Measurements from ENCODE around the gene AUNIP. TPM values are rescaled to one million over a fixed set of nuclear protein-coding genes. Genes with fewer than 3 reads are reported as not detected.

Gene AUNIP
- total RNA-seq, 1 experiment from 2014 or later, result 16.1 TPM

DNA sequence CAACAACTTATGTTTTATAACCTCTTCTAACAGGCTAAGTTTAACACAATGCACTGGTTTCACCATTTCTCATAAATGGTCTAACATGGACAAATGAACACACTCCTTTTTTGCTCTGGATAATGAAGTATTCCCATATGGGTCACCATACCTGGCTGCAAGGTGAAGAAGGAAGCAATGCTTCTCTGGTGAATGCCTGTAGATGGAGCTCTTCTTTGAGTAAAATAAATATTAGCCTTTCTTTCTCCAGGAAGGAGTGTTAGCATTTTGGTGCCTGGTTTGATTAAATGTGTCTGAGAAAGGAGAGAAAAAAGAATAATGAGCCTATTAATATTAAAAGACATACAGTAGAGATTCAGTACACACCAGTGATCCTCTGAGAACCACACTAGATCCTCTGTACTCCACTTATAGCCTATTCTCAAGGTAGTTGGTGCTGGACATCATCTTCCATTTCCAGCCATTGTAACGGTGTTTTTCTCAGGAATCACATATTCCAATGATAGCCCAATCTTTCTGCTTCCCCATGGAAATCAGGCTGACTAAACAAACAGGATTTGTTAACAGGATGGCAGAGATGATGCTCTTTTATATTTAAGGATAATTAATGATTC is 21.9 kb downstream of the AUNIP start:
- H3K4me1 Mint-ChIP-seq, result no peaks in the 10 kb centered on the region
- ATAC-seq, result 0 out of 2 replicates have a peak, but pooled peaks have one; percentile 51
- H3K27me3 Mint-ChIP-seq (ENCODE audit: low read depth), result no peaks in the 10 kb centered on the region
- no peak for TF ChIP-seq GABPB1 (CRISPR knock-in tag; IDR thresholded peaks at IDR 0.05)
- CTCF ChIA-PET, result interaction anchor here (0.6 to 1.5 kb wide), 16 partner anchors 8 to 466 kb away, joined by 3 to 14 read pairs (median 4); partner anchors contain the start of genes EXTL1, PAFAH2 and PAQR7
- no peak for DNase-seq (ENCODE audit: low spot score)
- H3K4me3 Mint-ChIP-seq, result no peak overlapping the region
- H3K27ac Mint-ChIP-seq, result peak overlapping the region; percentile 2; the same call in 1 of the 2 replicates
- POLR2A ChIA-PET, result no interaction called here
- peaks cover 34% of the 10 kb centered on the region for H3K36me3 Mint-ChIP-seq
- H3K9me3 Mint-ChIP-seq, result 0 out of 2 replicates have a peak, but pooled peaks cover 3% of the 10 kb centered on the region

DNA sequence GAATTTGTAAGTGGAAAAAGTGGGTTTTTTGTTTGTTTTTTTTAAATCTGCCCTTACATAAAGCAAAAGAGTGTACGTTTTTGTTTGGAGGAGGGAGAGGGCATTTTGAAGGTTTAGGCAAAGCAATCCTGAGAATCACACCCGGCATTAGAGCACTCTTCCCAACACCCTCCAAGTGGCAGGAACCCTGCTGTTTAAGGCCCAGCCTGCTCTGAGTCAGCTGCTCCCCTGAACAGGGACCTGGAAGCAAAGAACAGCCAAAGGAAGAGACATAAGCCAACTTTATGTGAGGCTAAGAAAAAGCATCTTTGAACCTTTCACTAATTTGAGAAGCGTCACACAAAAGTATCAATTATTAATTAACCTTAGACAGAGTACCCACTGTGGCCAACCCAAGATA is 22.6 kb downstream of the AUNIP start:
- ATAC-seq, result no peak
- Mint-ChIP-seq H3K9me3 (0 out of 2 replicates have a peak, but pooled peaks cover 3% of the 10 kb centered on the region), H3K27ac (no peak overlapping the region; the same call in 1 of the 2 replicates), H3K36me3 (peaks cover 40% of the 10 kb centered on the region), H3K4me3 (no peak overlapping the region), H3K4me1 (no peaks in the 10 kb centered on the region), H3K27me3 (ENCODE audit: low read depth) (no peaks in the 10 kb centered on the region)
- ChIA-PET CTCF (interaction anchor here (0.9 to 1.5 kb wide), 13 partner anchors 9 to 465 kb away, joined by 3 to 14 read pairs (median 5); partner anchors contain the start of genes EXTL1, PAFAH2 and PAQR7), POLR2A (no interaction called here)
- no peak for DNase-seq (ENCODE audit: low spot score)
- TF ChIP-seq FOXJ3 (CRISPR knock-in tag; IDR thresholded peaks at IDR 0.05; ENCODE audit: borderline replicate concordance) (no peak), ZNF396 (CRISPR knock-in tag; IDR thresholded peaks at IDR 0.05; ENCODE audit: borderline replicate concordance) (no peak), JUN (CRISPR knock-in tag; IDR thresholded peaks at IDR 0.05) (no peak), RORB (CRISPR knock-in tag; IDR thresholded peaks at IDR 0.05) (no peak), GRHL2 (CRISPR knock-in tag; IDR thresholded peaks at IDR 0.05; ENCODE audit: insufficient replicate concordance, severe bottlenecking) (no peak), JAZF1 (CRISPR knock-in tag; IDR thresholded peaks at IDR 0.05) (no peak), NR1H2 (CRISPR knock-in tag; IDR thresholded peaks at IDR 0.05) (no peak), NR3C1 (CRISPR knock-in tag; conservative IDR thresholded peaks at IDR 0.05; ENCODE audit: low read depth) (no peak), IRF2 (CRISPR knock-in tag; IDR thresholded peaks at IDR 0.05; ENCODE audit: borderline replicate concordance, low read depth) (no peak), TEAD4 (CRISPR knock-in tag; IDR thresholded peaks at IDR 0.05) (no peak), ZNF219 (CRISPR knock-in tag; IDR thresholded peaks at IDR 0.05; ENCODE audit: borderline replicate concordance) (no peak), FOXP1 (CRISPR knock-in tag; IDR thresholded peaks at IDR 0.05; ENCODE audit: borderline replicate concordance) (no peak), KAT7 (CRISPR knock-in tag; IDR thresholded peaks at IDR 0.05; ENCODE audit: borderline replicate concordance) (no peak)
- TF ChIP-seq, protein P1, sequence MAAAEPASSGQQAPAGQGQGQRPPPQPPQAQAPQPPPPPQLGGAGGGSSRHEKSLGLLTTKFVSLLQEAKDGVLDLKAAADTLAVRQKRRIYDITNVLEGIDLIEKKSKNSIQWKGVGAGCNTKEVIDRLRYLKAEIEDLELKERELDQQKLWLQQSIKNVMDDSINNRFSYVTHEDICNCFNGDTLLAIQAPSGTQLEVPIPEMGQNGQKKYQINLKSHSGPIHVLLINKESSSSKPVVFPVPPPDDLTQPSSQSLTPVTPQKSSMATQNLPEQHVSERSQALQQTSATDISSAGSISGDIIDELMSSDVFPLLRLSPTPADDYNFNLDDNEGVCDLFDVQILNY (CRISPR knock-in tag; IDR thresholded peaks at IDR 0.05), result no peak
- TF ChIP-seq, protein P2, sequence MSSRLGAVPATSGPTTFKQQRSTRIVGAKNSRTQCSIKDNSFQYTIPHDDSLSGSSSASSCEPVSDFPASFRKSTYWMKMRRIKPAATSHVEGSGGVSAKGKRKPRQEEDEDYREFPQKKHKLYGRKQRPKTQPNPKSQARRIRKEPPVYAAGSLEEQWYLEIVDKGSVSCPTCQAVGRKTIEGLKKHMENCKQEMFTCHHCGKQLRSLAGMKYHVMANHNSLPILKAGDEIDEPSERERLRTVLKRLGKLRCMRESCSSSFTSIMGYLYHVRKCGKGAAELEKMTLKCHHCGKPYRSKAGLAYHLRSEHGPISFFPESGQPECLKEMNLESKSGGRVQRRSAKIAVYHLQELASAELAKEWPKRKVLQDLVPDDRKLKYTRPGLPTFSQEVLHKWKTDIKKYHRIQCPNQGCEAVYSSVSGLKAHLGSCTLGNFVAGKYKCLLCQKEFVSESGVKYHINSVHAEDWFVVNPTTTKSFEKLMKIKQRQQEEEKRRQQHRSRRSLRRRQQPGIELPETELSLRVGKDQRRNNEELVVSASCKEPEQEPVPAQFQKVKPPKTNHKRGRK (CRISPR knock-in tag; IDR thresholded peaks at IDR 0.05; ENCODE audit: borderline replicate concordance), result no peak
- TF ChIP-seq, protein P3, sequence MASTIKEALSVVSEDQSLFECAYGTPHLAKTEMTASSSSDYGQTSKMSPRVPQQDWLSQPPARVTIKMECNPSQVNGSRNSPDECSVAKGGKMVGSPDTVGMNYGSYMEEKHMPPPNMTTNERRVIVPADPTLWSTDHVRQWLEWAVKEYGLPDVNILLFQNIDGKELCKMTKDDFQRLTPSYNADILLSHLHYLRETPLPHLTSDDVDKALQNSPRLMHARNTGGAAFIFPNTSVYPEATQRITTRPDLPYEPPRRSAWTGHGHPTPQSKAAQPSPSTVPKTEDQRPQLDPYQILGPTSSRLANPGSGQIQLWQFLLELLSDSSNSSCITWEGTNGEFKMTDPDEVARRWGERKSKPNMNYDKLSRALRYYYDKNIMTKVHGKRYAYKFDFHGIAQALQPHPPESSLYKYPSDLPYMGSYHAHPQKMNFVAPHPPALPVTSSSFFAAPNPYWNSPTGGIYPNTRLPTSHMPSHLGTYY (CRISPR knock-in tag; IDR thresholded peaks at IDR 0.05), result no peak
- TF ChIP-seq, protein P4, sequence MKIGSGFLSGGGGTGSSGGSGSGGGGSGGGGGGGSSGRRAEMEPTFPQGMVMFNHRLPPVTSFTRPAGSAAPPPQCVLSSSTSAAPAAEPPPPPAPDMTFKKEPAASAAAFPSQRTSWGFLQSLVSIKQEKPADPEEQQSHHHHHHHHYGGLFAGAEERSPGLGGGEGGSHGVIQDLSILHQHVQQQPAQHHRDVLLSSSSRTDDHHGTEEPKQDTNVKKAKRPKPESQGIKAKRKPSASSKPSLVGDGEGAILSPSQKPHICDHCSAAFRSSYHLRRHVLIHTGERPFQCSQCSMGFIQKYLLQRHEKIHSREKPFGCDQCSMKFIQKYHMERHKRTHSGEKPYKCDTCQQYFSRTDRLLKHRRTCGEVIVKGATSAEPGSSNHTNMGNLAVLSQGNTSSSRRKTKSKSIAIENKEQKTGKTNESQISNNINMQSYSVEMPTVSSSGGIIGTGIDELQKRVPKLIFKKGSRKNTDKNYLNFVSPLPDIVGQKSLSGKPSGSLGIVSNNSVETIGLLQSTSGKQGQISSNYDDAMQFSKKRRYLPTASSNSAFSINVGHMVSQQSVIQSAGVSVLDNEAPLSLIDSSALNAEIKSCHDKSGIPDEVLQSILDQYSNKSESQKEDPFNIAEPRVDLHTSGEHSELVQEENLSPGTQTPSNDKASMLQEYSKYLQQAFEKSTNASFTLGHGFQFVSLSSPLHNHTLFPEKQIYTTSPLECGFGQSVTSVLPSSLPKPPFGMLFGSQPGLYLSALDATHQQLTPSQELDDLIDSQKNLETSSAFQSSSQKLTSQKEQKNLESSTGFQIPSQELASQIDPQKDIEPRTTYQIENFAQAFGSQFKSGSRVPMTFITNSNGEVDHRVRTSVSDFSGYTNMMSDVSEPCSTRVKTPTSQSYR (CRISPR knock-in tag; IDR thresholded peaks at IDR 0.05), result no peak
- TF ChIP-seq, protein P5, sequence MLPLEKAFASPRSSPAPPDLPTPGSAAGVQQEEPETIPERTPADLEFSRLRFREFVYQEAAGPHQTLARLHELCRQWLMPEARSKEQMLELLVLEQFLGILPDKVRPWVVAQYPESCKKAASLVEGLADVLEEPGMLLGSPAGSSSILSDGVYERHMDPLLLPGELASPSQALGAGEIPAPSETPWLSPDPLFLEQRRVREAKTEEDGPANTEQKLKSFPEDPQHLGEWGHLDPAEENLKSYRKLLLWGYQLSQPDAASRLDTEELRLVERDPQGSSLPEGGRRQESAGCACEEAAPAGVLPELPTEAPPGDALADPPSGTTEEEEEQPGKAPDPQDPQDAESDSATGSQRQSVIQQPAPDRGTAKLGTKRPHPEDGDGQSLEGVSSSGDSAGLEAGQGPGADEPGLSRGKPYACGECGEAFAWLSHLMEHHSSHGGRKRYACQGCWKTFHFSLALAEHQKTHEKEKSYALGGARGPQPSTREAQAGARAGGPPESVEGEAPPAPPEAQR (CRISPR knock-in tag; IDR thresholded peaks at IDR 0.05), result no peak
- TF ChIP-seq, protein P6, sequence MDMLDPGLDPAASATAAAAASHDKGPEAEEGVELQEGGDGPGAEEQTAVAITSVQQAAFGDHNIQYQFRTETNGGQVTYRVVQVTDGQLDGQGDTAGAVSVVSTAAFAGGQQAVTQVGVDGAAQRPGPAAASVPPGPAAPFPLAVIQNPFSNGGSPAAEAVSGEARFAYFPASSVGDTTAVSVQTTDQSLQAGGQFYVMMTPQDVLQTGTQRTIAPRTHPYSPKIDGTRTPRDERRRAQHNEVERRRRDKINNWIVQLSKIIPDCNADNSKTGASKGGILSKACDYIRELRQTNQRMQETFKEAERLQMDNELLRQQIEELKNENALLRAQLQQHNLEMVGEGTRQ (CRISPR knock-in tag; IDR thresholded peaks at IDR 0.05), result no peak

Measured in WTC11 (cell line).